Measurements from ENCODE around the gene TMEM44. TPM values are rescaled to one million over a fixed set of nuclear protein-coding genes. Genes with fewer than 3 reads are reported as not detected.

TMEM44 gene
- total and polyA plus RNA-seq, 2 donors (not counting 3 experiments of a cell fraction or from before 2014, with no cell fraction given), result 93.8 to 125 TPM

- Histone ChIP-seq H2AFZ (ENCODE audit: low read depth, low read length) (no peak overlapping the region), H3K27me3 (ENCODE audit: control insufficient read depth in 2 of 2, insufficient read depth in 2 of 2, low read length in 2 of 2) (no peaks in the 10 kb centered on the region), H3K4me2 (ENCODE audit: insufficient read depth, low read length) (no peak overlapping the region), H3K79me2 (ENCODE audit: control insufficient read depth, insufficient read depth, low read length) (no peaks in the 10 kb centered on the region), H3K27ac (ENCODE audit: insufficient read depth, low read depth, low read length) (no peak overlapping the region), H4K20me1 (replicated peaks; ENCODE audit: control insufficient read depth, extremely low read depth, insufficient read depth, low read length) (no peaks in the 10 kb centered on the region), H3K4me3 (replicated peaks in 1 of 3; ENCODE audit: insufficient read depth in 1 of 3, low read depth in 1 of 3, low read length in 3 of 3) (no peak overlapping the region), H3K9me1 (replicated peaks; ENCODE audit: control insufficient read depth, extremely low read depth, insufficient read depth, low read length) (no peaks in the 10 kb centered on the region), H3K36me3 (ENCODE audit: control insufficient read depth in 2 of 2, extremely low read depth in 1 of 2, insufficient read depth in 2 of 2, low read length in 2 of 2) (no peaks in the 10 kb centered on the region), H3K9me3 (replicated peaks; ENCODE audit: control insufficient read depth, insufficient read depth, low read length) (no peaks in the 10 kb centered on the region), H3K4me1 (ENCODE audit: control insufficient read depth, extremely low read depth, insufficient read depth, low read length) (peaks cover 14% of the 10 kb centered on the region), H3K9ac (replicated peaks; ENCODE audit: extremely low read depth, insufficient read depth, low read length) (no peak overlapping the region)
- CTCF ChIA-PET, result no interaction called here
- dilution Hi-C loops (cut with MboI; ENCODE audit: extremely low pct_ligation_motif_present, low sequenced_read_pairs) (no loop called here), intact Hi-C loops (cut with micrococcal nuclease) (no loop called here)
- BruUV-seq (replicated peaks), result no TSS peak
- POLR2A ChIA-PET, result no interaction called here
- no peak for TF ChIP-seq JUN (IDR thresholded peaks at IDR 0.05; ENCODE audit: borderline replicate concordance, insufficient read depth, insufficient read length, low read depth)
- TF ChIP-seq, protein P1, sequence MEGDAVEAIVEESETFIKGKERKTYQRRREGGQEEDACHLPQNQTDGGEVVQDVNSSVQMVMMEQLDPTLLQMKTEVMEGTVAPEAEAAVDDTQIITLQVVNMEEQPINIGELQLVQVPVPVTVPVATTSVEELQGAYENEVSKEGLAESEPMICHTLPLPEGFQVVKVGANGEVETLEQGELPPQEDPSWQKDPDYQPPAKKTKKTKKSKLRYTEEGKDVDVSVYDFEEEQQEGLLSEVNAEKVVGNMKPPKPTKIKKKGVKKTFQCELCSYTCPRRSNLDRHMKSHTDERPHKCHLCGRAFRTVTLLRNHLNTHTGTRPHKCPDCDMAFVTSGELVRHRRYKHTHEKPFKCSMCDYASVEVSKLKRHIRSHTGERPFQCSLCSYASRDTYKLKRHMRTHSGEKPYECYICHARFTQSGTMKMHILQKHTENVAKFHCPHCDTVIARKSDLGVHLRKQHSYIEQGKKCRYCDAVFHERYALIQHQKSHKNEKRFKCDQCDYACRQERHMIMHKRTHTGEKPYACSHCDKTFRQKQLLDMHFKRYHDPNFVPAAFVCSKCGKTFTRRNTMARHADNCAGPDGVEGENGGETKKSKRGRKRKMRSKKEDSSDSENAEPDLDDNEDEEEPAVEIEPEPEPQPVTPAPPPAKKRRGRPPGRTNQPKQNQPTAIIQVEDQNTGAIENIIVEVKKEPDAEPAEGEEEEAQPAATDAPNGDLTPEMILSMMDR (IDR thresholded peaks at IDR 0.05; ENCODE audit: extremely low read depth in 1 of 2, insufficient read depth in 1 of 2, low read depth in 1 of 2, low read length in 2 of 2), result no peak
- TF ChIP-seq GATA2 (IDR thresholded peaks at IDR 0.05; ENCODE audit: insufficient read depth, insufficient read length, low read depth, low read length), result no peak
- TF ChIP-seq EZH2 (IDR thresholded peaks at IDR 0.05; ENCODE audit: borderline replicate concordance, low read depth, low read length, severe bottlenecking), result no peak
- no peak for TF ChIP-seq POLR2A (IDR thresholded peaks at IDR 0.05; ENCODE audit: low read depth, low read length)
- TF ChIP-seq MYC (IDR thresholded peaks at IDR 0.05; ENCODE audit: low read depth, low read length), result no peak
- TF ChIP-seq, protein P2, sequence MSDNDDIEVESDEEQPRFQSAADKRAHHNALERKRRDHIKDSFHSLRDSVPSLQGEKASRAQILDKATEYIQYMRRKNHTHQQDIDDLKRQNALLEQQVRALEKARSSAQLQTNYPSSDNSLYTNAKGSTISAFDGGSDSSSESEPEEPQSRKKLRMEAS (IDR thresholded peaks at IDR 0.05; ENCODE audit: insufficient read depth, insufficient read length), result no peak
- no peak for TF ChIP-seq FOS (IDR thresholded peaks at IDR 0.05; ENCODE audit: borderline replicate concordance, insufficient read depth, low read length)
- TF ChIP-seq POLR2AphosphoS5 (IDR thresholded peaks at IDR 0.05; ENCODE audit: insufficient read depth, low read depth, low read length), result no peak
- DNase-seq (ENCODE audit: low read depth, low spot score), result no peak
- FAIRE-seq, result no peak
Observed at GRCh38 chr3:194539498-194539897, 93.7 kb downstream of the TMEM44 start.
